Endometrial microvascular endothelial cells (primary cell): ENCODE measurements around the gene RBFOX2. TPM values are rescaled to one million over a fixed set of nuclear protein-coding genes. Genes with fewer than 3 reads are reported as not detected.
"Not testable (repeated sequence)": the region's sequence is repeated elsewhere in the genome, so short reads cannot be mapped to it uniquely, and the experiment has no call there.

Experiments
- in situ Hi-C: cut with HindIII; loops from 2 replicates; pipeline ENCODE4 v1.10.0; 2017; ENCODE audit warnings: low sequenced_read_pairs, low pct_unique_long_range_greater_than_20kb; ENCODE audit errors: inconsistent ontology term
- total RNA-seq: library from RNA; depleted of rRNA; stranded (reverse); fragments of >200 nt; gene quantifications from one replicate; pipeline ENCODE4 v1.2.3, GENCODE V29; 2015; ENCODE audit errors: inconsistent ontology term

The RBFOX2 gene
- total RNA-seq, 1 donor from 2014 or later: 80.5 TPM

DNA sequence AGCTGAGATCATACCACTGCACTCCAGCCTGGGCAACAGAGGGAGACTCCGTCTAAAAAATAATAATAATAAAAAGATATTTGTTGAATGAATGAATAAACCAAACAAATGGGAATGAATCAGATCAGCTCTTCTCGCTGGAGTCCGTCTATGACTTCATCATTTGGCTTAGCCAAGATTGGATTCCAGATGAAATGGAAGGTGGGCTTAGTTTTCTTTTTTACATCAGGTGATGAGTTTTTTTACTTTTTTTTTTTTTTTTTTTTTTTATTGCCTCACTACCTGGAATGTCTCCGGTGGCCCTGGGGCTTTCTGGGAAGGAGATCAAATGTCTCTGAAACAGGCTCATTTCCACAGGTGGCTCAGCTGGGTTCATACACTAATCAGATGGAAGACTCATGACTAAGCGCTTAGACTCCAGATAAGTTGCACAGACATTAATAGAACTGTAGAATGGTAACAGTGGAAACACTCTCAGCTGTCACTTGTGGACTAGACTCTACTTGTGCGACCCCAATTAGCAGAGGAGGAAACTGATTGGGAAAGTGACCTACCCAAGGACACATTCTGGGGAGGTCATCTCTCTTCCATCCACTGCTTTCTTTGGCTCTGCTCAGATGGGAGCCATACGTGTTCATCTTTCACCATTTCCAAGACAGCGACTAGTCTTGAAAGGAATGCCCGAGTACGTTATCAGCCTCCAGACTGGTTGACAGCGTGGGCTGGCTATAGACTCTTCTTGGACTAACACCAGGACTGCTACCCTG lies 20.5 kb upstream of the RBFOX2 start:
- in situ Hi-C loops: no loop called here

DNA sequence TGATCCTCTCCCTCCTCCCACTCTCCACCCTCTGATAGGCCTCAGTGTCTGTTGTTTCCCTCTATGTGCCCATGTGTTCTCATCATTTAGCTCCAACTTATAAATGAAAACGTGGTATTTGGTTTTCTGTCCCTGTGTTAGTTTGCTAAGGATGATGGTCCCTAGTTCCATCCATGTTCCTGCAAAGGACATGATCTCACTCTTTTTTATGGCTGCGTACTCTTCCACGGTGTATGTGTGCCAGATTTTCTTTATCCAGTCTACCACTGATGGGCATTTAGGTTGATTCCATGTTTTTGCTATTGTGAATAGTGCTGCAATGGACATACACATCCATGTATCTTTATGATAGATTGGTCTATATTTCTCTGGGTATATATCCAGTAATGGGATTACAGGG lies 15.9 kb upstream of the RBFOX2 start:
- in situ Hi-C loops: not testable (repeated sequence)

DNA sequence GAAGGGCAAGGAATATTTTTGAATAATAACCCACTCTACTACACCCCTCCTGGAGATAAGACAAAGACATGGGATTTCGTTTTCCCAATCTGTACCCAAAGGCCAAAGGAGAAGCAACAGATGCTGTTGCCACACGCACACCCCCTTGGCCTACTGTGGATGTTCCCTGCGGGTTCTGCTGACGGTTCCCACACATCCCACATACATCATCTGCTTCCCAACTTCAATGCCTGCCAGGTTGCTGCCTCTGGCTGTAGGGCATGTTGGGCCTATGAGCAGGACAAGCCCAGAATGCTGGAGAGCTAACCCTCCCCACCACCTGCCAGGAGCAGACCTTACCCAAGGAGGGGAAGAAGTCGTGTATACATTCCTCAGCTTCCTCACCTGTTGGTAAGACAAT lies 13.6 kb upstream of the RBFOX2 start:
- in situ Hi-C loops: no loop called here

DNA sequence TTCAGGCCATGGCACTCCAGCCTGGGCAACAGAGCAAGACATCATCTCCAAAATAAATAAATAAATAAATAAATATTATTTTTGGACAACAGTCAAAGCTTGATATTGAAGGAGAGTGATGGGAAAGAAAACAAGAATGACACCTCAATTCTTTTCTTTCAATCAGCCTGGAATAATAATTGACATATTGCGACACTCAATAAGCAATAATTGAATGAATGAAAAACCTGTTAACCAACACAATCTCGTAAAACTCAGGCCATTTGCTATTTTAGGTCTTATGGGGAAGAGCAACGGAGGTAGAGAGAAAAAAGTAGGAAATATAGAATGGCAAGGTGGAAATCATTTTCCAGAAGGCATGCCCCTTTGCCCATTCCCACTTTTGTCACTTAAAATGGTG lies 10.5 kb upstream of the RBFOX2 start:
- in situ Hi-C loops: no loop called here

DNA sequence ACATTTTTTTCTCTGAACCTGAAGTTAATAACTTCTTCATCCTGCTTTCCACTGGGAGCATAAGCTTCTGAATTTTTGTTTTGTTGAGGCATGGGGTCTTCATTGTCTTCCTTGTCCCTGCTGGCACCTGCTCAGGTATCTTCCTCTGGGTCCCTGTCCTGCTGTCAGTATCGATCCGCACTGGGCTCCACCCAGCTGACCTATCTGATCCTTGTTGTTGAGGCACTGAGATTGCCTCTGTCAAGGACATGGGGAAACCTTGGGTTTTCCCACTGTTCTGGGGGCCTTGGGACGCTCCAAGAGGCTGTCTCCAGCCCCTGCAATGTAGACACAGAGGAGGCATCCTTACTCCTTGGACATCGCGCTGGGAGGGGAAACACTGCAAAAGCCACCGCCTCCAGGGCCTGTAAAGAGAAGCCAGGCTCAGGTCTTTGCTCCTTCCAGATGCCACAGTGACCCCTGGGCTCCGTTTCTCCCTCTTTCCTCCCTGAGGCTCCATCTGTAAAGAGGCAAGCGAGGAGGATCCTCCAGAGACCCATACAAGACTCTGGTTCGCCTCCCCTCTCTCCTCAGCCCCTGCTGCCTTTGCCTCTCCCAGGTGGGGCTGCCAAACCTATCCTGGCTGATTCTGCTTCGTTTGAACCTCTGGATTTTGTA lies 8.6 kb upstream of the RBFOX2 start:
- in situ Hi-C loops: no loop called here

DNA sequence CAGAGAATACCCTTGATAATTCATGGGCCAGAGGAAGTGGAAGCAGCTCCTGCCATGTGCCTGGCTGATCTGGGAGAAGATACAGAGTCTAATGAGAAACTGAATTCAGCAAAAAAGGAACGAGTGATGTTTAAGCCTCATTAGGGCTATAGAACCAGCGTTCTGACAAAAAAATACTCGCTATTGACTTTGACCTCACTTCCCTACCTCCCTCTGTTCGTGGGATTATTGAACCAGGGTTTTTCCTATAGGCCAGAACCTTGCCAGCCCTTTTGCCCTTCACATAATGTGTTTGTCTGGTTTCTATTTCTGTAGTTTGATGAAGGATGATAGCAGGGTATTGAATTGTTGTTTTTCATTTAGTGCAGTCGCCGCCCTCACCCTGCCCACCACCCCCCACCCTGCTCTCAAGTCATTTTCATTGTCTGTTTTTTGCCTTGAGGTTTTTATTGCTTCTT lies 7.6 kb upstream of the RBFOX2 start:
- in situ Hi-C loops: no loop called here

DNA sequence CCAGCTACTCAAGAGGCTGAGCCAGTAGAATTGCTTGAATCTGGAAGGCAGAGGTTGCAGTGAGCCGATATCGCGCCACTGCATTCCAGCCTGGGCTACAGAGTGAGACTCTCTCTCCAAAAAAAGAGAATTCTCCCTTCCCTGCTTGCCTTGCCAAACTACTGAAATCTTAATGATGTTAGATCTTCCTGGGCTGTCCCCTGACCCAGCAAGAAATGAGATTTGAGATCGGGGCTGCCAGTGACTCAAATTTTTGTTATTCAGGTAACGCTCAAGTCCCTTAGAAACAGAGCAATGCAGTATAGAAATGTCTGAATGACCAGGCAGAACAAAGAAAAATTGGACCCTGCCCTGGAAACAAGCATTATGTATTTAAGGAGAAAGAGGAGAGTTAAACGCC lies 4.0 kb upstream of the RBFOX2 start:
- in situ Hi-C loops: no loop called here

DNA sequence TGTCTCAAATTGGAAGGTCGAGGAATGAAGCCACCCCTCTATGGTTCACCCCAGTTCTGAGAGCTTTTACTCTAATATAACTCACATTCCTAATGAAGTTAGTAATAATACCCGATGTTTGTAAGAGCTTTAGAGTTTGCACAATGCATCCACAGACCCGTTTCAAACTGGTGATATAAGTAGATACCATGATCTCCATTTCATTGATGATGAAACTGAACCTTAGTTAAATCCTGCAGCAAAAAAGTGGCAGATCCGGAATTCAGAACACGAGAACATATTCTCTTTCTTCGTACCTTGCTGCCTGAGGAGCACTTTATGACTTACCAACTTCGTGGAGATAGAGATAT lies 757 bp upstream of the RBFOX2 start:
- in situ Hi-C loops: no loop called here

DNA sequence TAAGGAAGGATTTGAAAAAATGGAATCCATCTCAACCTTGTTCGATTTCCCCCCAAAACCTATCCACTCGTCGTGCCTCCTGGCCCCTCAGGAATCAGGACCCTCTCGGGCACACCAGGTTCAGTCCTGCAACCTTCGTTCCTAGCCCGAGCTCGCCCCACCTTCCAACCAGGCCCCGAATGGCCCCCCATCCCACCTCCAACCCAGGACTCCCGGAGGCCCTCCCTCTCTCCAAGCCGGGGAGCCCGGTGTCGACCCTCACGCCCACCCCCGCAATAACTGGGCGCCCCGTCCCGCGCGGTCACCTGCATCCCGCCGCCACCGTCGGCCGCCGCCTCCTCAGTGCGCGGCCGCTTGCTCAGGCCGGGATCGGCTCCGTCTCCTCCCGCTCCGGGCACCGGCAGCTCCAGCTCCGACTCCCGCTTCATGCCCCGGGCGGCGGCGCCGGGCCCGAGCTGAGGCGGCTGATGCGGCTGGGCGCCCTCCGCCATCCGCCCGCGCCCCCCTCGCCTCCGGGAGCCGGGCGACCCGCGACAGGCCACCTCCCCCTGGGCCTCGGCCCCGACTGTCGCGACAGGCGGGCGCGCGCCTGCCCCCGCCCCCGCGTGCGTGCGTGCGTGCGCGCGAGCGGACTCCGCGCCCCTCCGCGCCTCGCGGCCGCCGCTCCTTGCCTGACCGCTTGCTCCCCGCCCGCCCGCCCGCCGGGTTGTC lies 534 bp downstream of the RBFOX2 start:
- in situ Hi-C loops: no loop called here

DNA sequence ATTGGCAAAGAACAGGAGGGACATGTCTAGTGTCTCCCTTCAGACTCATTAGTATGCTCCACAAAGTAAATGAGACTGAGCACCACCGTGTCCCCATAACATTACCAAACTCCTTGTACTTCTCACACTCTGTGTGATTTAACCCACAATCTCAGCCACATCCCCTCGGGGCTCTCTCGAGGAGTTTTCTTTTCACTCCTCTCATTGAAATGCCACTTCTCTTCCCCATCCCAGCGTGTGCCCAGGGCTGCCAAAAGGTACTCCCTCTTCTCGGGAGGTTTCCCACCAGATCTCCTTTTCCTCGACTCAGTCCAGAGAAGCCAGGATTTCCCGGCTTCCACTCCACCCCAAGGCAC lies 1.1 kb downstream of the RBFOX2 start:
- in situ Hi-C loops: no loop called here

DNA sequence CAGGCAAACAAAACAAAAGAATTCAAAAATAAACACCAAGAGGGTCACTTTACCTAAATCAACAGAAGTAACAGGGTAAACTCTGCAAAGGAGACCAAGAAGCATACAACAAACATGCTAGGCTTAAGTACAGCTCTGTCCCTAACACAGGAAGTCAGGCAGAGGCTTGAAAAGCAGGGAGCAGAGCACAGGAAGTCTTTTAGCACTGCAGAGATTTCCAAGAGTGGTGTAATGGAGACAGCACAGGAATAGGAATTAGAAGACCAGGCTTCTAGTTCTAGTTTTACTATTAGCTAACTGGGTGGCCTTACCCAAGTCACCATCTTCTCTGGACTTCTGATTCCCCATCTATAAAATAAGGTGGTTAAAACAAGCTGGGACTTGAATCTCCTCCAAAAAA lies 1.9 kb downstream of the RBFOX2 start:
- in situ Hi-C loops: no loop called here

DNA sequence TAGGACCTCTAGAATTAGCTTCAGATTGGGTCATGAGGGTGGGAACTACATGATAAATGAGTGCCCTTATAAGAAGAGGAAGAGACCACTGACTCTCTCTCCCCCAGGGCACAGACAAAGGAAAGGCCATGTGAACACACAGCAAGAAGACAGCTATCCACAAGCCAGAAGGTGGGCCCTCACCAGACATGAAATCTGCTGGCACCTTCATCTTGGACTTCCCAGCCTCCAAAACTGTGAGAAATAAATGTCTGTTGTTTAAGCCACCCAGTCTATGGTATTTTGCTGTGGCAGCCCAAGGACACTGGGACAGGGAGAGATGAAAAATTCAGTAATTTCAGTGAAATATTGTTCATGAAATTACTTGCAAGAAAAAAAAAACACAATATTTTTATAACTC lies 5.9 kb downstream of the RBFOX2 start:
- in situ Hi-C loops: no loop called here

DNA sequence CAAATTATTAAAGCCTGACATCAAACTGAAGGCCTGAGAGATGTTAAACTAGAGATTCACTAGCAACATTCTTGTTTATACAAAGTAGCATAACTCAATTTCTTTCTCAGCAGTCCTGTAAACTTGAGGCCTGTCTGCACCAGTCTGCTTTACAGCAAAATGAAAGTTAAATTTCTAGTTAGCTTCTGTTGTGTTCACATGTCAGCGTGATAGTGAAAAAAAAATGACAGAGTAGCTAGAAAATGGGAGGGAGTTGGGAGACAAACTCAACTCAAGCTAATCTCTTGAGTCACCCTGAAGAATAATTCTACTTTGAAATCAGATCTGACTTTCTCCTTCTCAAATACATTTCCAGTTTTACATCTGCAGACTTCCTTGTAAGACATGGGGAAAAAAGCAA lies 6.5 kb downstream of the RBFOX2 start:
- in situ Hi-C loops: no loop called here

DNA sequence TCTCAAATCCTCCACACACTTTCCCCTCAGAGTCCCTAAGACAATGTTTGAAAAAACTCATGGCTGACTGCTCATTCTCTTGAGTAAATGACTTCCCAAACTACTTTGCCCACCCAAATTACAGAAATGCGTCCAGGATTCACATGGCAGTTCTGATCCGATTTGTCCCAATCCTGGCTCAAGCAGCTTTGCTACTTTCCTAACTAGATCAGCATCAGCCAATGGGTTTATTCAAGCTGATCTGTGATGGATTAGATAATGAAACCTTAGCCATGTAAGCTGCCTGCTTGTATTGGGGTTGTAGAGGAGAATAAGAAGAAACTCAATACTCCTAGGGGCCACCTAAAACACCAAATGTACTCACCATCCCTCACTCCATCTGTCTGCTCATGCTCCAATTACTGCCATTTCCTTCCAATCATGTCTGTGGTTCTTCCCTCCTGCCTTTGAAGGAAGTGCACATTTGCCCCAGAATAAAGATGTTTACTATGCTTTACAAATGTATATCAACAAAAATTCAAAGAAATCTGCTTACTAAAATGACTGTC lies 6.9 kb downstream of the RBFOX2 start:
- in situ Hi-C loops: no loop called here

DNA sequence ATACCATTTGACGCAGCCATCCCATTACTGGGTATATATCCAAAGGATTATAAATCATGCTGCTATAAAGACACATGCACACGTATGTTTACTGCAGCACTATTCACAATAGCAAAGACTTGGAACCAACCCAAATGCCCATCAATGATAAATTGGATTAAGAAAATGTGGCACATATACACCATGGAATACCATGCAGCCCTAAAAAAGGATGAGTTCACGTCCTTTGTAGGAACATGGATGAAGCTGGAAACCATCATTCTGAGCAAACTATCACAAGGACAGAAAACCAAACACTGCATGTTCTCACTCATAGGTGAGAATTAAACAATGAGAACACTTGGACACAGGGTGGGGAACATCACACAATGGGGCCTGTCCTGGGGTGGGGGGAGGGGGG lies 7.8 kb downstream of the RBFOX2 start:
- in situ Hi-C loops: not testable (repeated sequence)

DNA sequence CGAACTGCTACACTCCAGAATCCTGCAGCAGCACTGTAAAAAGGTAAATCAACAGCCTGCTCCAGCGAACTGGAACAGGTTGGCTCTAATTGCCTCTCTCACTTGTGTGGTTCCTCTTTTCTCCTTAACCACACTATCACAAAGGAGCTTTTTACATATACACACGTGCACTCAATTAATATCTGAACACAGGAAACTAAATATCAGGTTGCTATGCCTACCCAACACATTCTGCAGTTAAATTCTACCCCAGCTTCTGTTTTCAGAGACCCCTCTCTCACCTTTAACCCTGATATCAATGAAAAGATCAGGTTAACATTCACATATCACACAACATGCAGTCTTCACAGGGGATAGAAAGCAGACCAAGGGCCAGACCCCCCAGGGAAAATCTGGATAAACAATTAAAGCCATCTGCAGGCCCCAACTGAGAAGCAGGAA lies 11.0 kb downstream of the RBFOX2 start:
- in situ Hi-C loops: no loop called here

DNA sequence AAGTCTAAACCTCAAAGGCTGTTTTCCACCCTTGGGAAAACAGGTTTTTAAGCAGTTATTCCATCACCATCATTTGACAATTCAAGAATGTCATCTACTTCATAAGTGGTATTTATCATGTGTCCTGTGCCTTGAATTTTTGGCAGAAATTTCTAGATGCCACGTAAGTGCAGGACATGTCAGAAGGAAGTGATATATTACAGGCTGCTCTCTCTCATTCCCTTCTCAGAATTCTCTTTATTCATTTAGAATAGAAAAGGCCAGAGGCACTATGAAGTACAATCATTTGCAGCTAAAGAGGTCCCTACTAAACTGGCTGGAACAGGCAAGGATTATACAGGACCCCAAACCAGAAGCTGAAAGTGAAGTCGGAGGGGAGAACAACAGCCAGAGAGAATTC lies 11.9 kb downstream of the RBFOX2 start:
- in situ Hi-C loops: no loop called here

DNA sequence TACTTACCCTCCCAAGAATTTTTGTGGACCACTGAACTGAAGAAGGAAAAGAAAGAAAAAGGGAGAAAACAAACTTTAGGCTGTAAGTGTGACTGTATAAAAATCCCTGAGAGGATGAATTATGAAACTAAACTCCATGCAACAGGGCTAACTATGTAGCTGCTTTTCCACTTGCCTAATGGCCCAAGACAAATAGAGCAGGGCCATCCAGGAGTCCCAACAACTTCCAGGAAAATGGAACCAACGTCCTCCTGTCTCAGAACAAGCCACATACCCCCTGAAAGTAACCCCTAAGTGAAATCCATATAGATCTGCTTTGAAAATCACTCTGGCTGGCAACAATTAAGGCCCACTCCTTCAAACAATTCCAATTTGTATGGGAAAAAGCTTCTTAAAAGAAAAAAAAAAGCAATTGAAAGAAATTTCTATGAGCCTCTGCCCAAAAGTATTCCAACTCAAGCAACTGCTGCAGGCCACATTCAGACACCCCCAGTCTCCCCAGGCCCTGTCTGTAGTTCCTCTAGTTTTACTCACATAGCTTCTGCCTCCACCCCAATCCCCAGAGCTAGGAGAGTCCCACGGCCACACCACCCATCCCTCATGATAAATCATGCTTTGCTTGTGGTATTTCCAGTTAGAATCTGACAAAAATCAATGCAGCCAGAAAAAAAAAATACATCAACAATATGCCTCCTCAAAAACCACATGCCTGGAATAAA lies 12.7 kb downstream of the RBFOX2 start:
- in situ Hi-C loops: no loop called here

DNA sequence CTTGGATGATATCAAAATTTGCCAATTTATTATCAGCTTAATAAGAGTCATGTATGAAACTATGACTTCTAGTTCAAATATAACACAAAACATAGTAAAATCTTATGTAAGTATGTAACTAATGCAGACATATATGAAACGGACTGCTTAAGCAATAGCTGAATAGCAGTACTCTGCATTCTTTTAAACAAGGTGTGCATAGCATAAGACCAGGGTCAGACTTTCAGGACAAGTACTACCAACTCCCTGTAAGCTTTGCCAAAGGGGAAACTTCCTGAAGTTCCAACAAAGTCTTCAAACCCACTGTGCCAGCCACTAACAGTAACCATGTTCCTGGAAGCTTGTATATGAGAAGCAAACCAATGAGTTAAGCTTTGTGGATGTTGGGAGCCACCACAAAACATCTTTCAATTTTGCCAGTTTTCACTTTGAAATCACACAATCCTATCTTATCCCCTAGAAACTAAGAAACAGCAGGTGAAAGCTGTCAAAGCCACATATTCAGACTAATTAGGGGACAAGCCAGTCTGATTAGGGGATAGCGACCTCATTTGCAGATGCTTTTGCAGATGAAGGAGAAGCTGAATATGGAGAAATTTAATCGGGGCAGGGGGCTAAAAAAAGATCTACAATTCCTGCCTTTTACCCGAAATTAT lies 13.3 kb downstream of the RBFOX2 start:
- in situ Hi-C loops: no loop called here
